ENCODE measurements around the gene CXorf58.

DNA sequence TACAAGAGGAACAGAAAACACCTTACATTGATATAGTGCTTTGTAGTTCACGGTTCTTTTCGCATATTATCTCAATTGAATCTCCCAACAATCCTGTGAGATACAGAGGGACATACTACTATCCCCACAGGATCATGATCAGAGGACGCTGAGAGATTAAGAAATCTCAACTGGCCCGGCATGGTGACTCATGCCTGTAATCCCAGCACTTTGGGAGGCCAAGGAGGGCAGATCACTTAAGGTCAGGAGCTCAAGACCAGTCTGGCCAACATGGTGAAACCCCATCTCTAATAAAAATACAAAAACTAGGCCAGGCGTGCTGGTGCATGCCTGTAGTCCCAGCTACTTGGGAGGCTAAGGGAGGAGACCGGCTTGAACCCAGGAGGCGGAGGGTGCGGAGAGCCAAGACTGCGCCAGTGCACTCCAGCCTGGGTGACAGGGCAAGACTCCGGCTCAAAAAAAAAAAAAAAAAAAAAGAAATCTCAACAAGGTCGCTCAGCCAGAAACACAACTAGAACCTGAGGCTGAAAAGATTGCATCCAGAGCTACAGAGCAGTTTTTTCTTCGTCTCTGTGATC is 7.5 kb upstream of the CXorf58 start:
- TF ChIP-seq, protein P1, sequence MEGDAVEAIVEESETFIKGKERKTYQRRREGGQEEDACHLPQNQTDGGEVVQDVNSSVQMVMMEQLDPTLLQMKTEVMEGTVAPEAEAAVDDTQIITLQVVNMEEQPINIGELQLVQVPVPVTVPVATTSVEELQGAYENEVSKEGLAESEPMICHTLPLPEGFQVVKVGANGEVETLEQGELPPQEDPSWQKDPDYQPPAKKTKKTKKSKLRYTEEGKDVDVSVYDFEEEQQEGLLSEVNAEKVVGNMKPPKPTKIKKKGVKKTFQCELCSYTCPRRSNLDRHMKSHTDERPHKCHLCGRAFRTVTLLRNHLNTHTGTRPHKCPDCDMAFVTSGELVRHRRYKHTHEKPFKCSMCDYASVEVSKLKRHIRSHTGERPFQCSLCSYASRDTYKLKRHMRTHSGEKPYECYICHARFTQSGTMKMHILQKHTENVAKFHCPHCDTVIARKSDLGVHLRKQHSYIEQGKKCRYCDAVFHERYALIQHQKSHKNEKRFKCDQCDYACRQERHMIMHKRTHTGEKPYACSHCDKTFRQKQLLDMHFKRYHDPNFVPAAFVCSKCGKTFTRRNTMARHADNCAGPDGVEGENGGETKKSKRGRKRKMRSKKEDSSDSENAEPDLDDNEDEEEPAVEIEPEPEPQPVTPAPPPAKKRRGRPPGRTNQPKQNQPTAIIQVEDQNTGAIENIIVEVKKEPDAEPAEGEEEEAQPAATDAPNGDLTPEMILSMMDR (IDR thresholded peaks at IDR 0.05; ENCODE audit: low read length), result no peak
- TF ChIP-seq EZH2 (IDR thresholded peaks at IDR 0.05; ENCODE audit: borderline replicate concordance, low read length), result no peak
